NCI-H128 (cell line): ENCODE measurements around the gene MSLN.
"Not testable (repeated sequence)": the region's sequence is repeated elsewhere in the genome, so short reads cannot be mapped to it uniquely, and the experiment has no call there.

ENCODE experiments used
- DNase-seq: peaks from one replicate; lab custom pipeline; 2025; ENCODE audit not compliant: unreplicated experiment; lab: John Stamatoyannopoulos, UW

Gene MSLN

DNA sequence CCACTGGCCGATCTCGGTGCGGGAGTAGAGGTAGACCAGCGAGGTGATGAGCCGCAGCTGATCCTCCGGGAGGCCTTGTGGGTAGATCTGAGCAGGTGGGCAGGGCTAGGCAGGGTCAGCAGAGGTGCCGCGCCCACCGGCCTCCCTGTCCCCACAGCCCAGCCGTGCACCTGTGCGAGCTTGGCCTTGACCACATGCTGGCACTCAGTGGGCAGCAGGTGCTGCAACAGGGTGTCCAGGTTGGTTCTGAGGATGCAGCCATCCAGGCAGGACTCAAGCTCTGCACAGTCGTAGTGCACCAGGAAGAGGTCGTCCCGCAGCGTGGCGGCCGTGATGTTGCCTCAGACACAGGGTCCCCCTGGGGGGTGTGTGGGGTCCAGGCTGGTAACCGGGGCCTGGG lies 12.4 kb downstream of the MSLN start:
- DNase-seq, result no peak

DNA sequence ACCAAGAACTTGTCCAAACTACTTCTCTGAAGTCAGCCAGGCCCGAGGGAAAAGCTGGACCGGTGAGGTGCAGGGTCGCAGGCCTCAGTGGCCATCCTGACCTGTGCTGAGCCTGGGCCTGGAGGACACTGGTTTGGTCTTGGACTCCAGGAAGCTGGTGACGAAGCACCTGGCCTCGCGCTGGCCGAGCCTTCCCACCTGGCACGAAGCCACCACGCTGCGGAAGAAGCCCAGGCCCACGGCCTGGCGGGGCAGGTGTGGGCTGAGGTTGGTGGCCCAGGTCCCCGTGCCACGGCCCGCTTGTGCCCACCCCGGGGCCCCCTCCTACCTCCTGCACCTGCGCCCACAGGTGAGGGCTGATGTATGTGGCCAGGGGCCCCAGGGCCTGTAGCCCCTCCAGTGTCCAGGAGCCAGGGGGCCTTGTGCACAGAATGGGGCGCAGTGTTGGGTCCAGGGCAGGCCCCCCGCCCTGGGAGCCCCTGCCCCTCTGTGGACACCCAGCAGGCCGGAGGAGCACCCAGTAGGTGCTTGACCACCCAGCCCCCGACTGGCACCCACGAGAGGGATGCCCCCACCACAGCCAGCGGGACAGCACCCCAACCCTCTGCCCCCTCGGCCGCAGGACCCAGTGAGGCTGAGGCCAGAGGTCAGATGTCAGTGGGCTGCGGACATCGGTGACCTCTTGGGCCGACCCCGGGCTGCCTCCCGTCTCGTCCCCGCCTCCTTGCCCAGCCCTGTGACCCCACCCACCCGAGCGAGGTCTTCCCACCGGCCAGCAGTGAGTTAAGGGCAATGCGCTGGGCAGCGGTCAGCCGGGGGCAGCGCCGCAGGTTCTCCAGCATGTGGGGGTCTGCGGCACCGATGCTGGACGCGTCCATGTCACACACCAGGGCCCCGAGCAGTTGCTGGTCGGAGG lies 13.8 kb downstream of the MSLN start:
- DNase-seq, result no peak

DNA sequence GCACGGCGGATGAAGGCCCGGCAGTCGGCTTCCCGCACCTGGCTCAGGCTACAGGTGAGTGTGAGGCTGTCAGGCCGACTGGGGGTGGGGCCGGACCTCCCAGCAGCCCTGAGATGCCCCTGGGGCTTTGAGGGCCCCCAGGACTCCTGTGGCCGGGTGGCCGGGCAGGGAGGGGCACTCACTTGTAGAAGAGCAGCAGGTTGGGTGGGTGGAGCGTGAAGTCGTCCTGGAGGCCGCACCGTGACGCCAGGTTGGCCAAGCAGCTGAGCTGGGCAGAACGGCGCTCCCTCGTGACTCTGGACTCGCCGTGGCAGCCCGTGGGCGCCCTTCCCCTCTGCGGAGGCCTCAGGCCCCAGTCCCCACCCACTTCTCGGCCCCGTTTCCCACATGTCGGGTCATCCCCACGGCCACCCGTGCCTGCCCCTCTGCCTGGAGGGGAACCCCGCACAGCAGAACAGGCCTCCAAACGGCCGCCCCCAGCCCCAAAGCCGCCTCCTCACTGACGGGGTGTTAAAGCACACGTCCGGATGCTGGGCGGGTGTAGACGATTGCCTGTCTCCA lies 14.8 kb downstream of the MSLN start:
- no peak for DNase-seq

DNA sequence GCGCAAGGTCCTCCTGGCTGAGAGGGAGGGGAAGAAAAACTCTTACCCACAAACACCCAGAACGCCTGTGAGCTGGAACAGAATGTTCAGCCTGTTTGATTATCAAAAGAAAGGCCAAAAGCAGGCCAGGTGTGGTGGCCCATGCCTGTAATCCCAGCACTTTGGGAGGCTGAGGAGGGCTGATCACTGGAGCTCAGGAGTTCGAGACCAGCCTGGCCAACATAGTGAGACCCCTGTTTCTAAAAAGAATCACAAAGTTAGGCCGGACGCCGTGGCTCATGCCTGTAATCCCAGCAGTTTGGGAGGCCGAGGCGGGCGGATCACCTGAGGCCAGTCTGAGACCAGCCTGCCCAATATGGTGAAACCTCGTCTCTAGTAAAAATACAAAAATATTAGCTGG lies 15.8 kb downstream of the MSLN start:
- DNase-seq, result not testable (repeated sequence)

DNA sequence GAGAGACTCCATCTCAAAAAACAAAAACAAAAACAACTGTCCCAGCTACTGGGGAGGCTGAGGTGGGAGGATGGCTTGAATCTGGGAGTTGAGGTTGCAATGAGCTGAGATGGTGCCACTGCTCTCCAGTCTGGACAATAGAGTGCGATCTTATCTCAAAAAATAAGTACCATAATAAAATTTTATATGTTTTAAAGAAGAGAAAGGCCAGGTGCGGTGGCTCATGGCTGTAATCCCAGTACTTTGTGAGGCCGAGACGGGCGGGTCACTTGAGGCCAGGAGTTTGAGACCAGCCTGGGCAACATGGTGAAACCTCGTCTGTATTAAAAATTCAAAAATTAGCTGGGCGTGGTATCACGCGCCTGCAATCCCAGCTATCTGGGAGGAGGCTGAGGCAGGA lies 16.3 kb downstream of the MSLN start:
- DNase-seq, result no peak

DNA sequence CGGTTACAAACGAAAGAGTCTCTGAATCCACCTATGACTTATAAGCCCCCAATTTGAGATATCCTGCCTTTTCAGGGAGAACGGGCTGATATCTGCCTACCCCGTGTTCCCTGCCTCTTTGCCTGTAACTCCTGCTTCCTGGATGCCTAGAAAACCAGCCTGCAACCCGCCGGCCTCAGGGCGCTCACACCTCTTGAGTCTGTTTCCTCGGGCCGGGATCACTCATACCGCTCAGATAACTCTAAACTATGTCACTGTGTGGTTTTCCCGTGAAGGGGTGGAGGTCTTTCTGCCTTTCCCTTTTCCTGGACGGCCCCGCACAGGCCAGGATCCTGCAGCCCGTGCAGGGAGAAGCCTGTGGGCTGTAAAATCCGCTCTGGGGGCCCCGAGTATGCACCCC lies 17.3 kb downstream of the MSLN start:
- no peak for DNase-seq

DNA sequence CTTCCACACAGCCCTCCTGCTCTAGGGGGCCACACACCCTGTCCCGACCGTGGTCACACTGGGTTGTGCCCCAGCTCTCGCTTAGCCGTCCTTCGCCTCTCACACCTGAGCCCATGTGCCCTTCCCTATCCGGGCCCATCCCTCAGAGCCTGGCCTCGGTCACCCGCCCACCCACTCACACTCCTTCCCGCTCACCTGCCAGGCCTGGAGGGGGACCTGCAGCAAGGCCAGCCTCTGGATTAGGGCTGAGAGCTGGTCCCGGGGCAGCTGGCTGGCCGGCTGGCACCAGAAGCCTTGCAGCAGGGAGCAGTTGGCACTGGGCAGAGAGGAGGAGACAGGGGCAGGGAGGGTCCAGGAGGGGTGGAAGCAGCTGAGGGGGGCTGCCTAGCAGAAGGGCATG lies 17.9 kb downstream of the MSLN start:
- no peak for DNase-seq

DNA sequence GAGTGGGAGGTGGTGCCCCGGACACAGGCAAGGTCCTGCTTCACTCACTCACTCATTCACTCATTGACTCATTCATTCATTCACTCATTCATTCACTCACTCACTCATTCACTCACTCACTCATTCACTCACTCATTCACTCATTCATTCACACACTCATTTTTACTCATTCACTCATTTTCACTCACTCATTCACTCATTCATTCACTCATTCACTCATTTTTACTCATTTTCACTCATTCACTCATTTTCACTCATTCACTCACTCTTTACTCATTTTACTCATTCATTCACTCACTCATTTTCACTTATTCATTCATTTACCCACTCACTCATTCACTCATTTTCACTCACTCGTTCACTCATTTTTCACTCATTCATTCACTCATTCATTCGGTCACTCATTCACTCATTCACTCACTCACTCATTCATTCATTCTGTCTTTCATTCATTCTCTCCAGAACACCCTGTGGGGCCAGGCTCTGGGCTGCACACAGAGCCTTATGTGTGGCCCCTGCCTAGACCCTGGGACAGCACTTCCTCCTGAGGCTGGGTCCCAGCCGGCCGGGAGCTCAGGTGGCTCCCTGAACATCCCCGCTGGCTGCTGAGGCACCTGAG lies 18.5 kb downstream of the MSLN start:
- no peak for DNase-seq

DNA sequence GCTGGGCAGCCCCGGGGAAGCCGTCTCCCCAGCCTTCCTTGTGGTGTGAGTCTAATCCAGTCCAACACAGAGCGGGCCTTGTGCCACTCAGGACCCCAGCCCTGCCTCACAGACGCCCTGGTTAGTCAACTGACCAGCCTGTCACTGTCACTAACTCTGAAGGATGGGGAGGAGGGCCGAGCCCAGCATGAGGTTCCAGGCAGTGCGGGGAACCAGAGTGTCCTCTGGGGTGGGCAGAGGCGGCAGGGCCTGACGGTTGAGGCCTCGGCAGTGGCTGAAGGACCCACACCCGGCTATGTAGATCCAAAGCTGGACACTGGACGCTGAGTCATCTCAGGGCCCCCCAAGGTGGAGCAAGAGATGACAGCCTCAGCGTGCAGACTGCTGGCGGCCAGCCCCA lies 19.0 kb downstream of the MSLN start:
- no peak for DNase-seq

DNA sequence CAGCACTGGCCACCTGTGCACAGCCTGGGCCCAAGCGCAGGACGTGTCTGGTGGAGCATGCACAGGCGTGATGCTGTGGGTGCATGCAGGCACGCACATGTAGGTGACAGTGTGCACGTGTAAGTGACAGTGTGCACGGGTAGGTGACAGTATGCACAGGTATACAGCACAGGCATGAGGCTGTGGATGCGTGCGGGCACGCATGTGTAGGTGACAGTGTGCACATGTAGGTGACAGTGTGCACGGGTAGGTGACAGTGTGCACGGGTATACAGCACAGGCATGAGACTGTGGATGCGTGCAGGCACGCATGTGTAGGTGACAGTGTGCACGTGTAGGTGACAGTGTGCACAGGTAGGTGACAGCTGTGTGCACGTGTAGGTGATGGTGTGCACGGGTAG lies 19.8 kb downstream of the MSLN start:
- no peak for DNase-seq

DNA sequence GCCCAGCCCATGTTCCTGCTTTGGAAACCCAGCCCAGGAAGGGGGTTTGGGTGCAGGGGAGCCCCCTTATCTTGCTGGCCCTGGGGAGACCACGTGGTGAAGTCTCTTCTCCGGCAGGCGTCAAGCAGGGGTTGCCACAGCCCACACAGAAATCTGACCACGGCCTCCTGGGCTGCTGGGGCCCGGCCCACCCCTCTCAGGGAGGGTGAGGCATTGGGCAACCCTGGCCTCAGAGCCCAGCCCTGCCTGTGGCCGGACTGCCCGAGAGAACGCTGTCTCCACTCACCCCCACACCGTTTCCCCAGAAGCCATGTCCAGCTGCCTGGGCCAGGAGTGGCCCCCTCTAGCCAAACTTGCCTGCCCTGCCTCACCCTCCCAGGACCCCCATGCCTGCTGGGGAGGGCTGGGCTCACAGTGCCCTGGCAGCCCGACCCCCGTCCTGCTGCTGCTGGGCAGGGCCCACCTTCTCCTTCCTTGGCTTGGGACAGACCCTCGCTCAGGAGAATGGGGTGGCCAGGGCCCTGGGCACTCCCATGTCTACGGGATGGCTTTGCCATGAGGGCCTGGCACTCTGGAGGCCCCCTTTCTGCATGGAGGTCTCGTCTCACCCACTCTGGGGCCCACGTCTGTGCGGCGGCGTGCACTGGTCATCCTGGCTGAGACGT lies 20.9 kb downstream of the MSLN start:
- no peak for DNase-seq

DNA sequence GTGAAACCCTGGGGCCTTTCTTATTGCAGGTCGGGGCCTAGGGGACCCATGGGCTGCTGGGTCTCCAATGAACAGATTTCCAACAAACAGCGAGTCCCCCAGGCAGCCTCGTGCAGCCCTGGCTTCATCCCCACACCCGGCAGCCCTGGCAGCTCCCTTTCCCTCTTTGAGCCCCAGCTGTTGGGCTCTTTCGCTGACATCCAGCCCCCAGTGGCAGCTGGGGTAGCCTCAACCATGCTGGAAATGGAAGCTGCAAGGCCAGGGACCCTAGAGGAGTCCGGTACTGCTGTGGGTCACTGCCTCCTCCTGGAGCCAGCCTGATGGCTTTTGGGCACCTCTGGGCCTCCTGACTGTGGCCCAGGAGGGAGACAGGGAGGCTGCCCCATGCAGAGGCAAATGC lies 21.7 kb downstream of the MSLN start:
- DNase-seq, result no peak

DNA sequence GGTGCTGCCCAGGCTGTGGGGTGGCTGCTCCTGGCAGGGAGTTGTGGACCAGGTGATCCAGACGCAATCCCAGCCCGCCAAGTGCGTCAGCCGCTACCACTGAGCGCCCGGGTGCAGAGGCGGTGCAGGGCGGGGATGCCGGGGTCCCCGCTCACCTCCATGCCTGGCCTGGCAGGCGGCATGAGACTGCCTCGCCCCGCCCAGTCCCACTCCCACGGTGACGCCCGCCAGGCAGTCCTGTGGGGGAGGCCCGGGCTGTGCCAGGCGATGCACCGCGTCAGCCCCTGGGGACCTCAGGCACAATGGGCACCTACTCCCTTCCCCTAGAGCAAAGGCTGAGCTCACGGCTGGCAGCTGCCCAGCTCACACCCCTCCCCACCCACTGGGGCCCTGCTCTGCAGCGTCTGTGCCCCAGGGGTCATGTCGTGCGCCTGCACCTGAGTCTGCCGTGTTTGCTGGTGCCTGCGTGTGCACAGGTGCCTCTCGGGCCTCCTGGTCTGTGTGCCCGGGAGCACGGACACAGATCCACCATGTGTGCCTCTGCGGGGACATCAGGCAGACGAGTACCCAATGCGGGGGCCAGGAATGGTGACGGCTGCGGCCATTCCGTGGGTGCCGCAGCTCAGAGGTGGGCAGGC lies 22.4 kb downstream of the MSLN start:
- DNase-seq, result no peak

DNA sequence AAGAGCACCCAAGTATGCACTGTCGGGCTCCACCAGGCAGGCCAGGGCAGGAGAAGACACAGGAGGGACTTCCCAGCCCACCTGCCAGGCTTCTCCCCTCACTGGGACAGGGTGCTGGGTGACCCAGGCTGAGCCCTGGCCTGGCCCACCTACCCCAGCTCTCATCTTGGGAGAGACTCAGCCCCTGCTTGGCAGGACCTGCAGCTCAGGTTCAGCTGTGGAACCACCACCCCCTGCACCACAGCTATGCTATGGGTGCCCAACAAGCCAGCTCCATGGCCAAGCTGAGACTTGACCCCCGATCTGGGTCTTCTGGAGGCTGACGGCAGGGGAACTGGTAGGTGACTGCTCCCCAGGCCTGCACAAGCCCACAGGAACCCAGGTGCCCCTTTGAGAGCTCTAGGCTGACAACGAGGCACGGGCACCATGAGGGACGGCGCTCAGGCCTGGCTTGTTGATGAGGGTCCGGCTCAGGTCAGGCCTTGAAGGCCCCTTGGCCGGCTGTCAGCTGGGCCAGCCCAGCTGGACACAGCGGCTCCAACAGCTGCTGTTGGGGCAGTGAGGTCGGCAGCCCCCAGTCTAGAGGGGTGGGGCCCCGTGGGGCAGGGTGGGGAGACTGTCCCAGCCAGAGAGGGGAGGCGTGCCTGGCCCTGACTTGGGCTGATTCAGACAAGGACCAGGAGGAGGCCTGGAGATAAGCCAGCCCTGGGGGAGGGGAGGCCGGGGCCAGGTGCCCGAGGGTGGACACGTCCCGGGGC lies 23.0 kb downstream of the MSLN start:
- no peak for DNase-seq

DNA sequence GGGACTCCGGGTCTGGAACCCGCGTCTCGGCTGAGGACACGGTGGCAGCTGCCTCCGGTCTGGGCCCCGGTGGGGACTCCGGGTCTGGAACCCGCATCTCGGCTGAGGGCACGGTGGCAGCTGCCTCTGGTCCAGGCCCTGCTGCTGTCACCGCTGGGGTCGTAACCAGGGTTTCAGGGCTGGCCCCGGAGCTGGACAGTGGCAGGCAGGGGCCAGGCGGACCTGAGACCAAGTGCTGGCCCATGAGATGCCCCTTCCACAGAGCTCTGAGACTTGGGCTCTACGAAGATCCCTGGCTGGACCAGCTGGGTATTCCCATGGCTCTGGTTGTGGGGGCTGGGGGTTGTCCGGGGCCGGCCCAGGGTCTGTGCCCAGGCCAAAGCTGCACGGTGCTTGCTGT lies 23.9 kb downstream of the MSLN start:
- DNase-seq, result no peak

DNA sequence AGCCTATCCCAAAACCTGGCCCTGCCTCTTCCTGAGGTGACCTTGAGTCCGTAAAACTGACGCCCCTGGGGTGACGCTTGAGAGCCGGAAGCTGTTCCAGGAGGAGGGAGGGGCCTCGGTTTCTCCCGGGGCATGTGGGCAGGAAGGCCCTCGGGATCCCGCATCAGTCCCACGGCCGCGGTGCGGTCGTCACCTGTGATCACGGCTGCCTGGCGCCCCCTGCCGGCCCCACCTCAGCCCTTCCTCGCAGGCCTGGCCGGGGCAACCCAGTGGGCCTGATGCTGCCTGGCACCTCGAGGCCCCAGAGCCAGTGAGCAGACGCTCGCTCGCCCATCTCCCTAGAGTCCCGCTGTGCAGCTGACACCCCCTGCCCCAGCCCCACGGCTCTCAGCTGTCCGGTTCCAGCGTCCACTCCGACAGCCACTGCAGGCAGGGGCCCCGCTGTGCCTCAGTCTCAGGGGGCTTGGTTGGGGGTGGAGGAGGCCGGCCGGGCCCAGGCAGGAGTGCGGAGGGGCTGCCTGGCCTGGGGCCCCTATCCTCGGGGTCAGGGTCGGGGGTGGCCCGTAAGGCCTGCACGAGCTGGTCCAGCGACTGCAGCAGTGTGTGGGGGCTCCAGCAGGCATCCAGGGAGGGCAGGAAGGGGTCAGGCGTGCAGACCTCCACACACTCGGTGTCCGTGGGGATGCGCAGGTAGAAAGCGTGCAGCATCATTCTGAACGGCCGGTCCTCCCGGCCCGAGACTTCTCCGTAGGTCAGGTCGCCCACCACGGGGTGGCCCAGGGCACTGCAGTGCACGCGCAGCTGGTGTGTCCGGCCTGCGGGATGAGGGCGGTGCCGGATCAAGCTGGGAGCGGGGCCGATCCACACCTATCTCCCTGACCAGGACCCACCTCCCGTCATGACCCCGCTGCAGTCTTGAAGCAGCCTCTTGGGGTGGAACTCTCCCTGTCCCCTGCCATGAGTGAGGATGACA lies 25.3 kb downstream of the MSLN start:
- no peak for DNase-seq

DNA sequence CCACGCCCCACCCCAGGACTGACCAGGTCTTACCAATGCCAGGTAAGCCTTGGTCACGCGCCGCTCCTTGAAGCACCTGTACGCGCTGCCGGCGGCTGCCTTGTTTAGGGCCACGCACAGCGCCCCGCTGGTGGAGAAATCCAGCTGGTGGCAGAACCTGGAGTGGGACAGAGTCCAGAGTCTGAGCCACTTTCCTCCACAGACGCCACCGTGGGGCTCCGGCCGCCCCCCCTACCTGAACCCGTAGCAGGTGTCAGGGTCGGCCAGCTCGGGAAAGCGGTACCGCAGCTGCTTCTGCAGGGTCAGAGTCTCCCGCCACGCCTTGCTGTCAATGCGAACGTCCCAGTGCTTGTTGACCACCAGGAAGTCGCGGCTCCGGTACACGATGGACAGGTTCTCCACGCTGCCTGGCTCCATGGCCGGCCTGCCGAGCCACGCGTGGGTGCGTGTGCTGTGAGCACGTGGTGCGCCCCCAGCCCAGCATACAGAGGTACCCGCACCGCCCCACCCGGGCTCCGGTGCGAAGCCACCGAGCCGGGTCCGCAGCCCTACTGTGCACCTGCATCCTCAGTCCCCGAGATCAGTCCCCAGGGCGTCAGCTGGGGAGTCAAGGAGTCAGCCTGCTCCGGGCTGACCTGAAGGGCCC lies 26.9 kb downstream of the MSLN start:
- DNase-seq, result no peak

DNA sequence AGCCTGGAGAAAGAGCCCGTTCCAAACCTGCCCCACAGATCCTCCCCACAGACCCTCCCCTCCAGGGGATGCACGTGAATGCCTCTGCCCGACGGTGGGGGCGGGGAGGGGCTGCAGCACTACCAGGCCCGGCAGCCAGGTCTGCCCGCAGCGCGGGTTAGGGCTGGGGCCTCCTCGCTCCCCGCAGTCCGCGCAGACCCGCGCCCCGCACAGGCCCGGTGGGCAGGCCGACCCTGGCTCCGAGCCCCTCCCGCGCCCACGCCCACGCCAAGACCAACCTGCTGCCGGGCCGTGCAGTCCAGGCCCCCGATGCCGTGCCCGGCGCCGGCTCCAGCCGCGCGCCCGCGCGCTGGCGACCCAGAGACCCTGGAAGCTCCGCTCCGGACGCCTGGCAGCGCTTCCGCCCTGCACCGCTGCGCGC lies 27.5 kb downstream of the MSLN start, which contains the start of gene RPUSD1:
TSS of gene RPUSD1 (minus strand) at position 404 of the 421 bp plus-strand sequence. CDS start 644 bp downstream, outside the sequence.
- no peak for DNase-seq
